ENCODE results near the gene WDR89.
"Not testable (repeated sequence)": the region's sequence is repeated elsewhere in the genome, so short reads cannot be mapped to it uniquely, and the experiment has no call there.

WDR89 gene

DNA sequence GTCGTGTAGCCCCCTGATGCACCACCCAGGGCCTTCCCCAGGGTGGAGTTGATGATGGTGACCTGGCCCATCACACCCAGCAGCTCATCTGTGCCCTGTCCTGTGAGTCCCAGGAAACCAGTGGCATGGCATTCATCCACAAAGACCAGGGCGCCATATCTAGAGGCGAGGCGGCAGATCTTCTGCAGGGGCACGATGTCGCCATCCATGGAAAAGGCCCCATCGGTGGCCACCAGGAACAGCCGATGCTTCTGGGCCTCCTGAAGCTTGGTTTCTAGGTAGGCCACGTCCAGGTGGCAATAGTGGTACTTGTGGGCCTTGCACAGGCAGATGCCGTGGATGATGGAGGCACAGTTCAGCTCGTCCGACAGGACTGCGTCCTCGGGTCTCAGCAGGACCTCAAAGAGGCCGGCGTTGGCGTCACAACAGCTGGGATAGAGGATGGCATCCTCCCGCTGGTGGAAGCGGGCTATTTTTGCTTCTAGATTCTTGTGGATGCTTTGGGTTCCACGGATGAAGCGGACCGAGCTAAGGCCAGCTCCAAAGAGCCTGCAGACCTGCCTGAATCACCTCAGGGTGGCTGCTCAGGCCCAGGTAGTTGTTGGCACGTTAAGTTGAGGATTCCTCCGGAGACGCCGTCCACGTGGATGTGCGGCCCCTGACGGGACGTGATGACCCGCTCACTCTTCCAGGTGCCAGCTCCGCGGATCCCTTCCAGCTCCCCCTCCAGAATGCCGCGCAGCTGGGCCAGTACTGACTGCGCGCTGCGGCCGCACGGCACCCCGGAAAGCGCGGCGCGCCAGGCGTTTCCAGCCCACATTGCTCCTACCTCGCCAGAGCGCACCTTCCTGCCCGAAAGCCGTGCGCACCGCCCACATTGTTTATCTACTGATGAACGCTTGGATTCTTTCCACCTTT is 47.0 kb downstream of the WDR89 start:
- DNase-seq: no peak

DNA sequence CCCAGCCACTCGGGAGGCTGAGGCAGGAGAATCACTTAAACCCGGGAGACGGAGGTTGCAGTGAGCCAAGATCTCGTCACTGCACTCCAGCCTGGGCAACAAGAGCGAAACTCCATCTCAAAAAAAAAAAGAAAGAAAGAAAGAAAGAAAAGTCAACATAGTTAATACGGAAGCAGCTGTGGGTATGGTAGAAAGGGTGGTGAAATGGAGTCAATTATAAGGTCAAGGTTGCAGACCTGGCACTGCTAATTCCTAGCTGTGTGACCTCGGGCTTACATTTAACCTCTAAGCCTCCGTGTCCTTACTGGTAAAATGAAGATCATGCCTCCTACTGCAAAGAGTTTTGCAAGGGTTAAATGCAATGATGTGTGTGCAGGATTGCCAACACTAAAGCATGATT is 58.6 kb downstream of the WDR89 start:
- DNase-seq: not testable (repeated sequence)

DNA sequence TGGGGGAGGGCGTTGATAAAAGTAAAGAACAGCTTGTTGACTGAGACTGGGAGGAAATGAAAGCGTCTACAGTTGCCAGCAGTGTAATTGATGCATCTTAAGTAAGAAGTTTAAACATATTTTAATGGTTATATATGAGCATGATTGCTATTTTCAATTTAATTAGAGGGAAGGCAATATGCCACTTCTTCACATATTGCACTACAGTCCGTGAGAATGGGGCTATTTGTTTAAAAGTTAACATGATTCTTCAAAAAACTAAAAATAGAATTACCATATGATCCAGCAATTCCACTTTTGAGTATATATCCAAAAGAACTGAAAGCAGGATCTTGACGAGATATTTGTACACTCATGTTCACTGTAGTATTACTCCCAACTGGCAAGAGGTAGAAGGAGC is 60.2 kb downstream of the WDR89 start:
- no peak for DNase-seq

DNA sequence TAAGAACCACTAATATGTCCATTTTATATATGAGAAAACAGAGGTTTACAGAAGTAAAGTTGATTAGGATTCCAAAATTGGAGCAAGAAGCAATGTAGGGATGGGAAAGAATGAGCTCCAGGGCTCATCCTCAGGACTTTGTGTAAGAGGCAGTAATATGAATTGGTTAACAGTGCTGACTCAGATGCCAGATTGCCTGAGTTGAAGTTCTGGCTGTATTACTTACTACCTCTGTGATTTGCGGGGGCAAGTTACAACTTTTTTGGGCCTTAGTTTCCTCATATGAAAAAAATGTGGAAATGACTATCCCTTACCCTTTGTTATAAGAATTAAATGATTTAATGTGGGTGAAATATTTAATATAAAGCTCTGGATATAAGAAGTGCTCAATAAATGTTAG is 63.4 kb downstream of the WDR89 start:
- no peak for DNase-seq

DNA sequence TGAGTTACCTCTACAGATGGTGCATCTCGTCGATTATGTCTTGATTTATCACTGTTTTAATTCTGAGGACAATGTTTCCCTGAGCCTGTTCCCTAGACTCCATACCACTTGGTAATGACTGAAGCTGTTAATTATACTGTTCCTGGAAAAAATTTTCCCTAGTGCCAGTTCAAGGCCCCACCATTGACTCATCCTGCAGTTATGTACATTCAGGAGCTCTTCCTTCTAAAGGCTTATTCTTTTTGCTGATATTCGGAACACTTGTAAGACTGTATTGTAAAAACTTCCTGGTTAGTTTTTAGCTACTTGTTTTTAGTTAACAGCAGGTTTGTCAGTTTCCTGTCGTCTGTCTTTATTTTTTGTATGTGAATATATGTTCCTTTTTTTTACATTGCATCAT is 68.1 kb downstream of the WDR89 start:
- DNase-seq: no peak

DNA sequence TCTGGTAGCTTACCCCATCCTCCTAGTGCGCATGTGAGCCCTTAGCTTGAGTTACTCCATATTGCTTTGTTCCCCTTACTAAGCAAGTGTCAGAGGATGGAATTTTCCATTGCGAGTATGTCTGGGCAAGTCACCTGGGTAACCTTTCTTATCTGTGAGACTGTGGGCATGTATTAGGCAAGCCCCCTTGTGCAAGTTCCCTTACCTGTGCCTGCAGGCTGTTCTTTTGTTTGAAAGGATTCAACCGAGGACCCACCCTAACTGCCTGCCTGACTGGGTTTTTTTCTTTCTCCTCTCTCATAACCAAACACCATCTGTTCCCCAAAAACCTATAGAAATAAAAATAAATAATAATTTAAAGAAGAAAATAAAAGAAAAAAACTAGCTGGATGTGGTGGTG is 76.2 kb downstream of the WDR89 start:
- no peak for DNase-seq

DNA sequence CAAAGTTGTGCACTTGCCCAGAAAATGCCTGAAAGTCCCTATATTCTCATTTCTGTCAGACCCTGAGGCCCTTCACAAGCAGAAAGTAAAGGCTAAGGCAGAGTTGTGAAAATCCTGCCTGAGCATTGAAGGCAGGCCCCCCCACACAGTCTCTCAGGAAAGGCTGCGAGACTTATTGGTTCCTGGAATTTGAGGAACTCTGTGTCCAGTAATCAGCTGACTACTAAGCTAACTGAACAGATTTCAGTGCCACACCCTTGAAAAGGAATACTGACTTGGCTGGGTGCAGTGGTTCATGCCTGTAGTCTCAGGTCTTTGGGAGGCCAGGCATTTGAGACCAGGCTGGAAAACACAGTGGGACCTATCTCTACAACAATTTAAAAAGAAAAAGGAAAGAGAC is 77.4 kb downstream of the WDR89 start:
- DNase-seq: no peak

DNA sequence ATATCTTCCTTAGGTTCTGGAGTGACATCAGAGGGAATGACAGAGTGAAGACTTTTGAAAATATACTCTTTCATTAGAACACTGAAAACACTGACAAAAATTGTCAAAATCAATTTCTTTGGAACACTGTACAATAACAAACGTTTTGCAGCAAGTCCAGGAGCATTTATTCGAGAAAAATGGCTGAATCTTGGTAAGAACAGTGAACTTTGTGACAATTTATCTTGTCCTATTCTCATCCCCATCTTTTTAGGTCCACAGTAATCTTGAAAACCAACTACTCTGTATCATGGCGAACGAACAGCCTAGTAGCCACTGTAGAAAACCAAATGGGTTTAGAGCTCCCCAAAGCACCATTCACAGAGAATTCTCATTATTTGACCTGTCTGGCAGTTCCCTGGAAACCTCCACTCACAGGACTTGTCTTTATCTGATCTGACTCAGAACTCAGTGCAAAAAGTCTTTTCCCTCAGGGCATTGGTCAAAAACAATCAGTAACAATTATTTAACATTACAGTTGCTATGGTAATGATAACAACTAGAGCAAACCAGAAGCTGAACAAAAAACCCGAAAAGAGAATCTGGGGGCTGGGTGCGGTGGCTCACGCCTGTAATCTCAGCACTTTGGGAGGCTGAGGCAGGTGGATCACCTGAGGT is 78.2 kb downstream of the WDR89 start:
- DNase-seq: no peak

DNA sequence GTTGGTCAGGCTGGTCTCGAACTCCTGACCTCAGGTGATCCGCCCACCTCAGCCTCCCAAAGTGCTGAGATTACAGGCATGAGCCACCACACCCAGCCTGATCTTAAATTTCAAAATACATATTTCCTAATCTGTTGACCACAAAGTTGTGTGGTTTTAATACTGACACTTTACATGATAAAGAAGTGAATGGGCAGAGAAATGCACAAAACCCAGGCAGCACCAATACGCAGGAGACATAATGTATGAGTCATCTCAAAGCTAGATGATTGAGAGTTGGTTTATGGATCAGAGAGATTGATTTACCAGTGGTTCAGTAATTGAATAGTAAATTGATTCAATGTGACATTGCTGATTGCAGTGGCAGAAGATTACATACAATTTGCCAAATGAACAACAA is 79.3 kb downstream of the WDR89 start:
- DNase-seq: no peak

DNA sequence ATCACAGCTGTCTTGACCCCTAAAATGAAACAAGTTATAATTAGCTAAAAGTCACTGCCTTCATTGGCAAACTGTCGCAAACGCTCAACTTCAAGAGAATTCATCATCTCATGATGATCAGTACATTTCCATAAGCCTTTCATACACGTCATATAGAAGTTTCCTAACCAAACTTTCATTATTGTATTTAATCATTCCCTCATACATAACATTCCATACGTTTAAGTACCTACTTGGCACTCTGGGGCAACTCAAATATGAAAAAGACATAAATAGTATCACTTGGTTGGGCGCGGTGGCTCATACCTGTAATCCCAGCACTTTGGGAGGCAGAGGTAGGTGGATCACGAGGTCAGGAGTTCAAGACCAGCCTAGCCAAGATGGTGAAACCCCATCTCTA is 86.1 kb downstream of the WDR89 start:
- DNase-seq: no peak

DNA sequence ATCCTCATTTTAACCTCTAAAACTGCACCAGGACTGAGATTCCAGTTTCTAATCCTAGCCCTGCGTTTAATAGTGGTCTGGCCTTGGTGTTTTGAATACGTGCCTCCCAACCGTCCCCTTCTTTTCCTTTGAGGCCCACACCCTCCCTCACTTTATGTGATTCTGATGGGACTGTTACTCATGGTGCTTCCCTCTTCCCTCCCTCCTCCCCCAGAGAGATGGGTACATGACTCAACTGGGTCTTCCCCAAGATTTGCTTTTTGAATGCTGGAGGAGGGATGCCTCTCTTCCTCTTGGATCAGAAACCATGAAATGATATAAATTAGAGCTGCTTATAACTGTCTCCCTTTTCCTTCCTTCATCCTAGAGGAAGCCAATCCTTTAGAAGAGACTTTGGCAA is 90.3 kb downstream of the WDR89 start:
- DNase-seq: no peak

DNA sequence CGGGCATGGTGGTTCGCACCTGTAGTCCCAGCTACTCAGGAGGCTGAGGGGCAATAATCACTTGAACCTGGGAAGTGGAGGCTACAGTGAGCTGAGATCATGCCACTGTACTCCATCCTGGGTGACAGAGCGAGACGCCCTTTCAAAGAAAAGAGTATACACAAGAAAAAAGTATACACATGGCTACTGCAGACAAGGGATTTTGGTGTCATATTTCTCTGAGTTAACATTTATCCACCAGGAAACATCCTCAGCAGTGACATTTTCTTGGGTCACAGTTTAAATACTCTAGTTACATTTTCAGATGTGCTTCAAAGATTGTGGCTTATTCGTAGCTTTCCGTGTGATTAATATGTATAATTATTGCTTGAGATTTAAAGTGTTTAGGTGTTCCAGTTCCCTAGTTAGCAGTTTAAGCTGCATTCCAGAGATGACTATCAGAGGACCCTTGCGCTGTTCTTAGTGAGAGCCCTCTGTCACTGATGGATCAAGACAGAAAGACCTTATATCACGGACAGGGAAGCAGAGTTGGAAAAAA is 93.8 kb downstream of the WDR89 start:
- no peak for DNase-seq
